Fibroblast of lung (primary cell): ENCODE measurements around the gene PRPS2. TPM values are rescaled to one million over a fixed set of nuclear protein-coding genes. Genes with fewer than 3 reads are reported as not detected.
A peak's percentile ranks its signal among the peaks of the same experiment; 100 is the strongest.

Experiments used
- DNase-seq, 2 donors: peaks; one replicate each; pipeline versions ENCODE4 v3.0.0 to v3.0.0-alpha.2; 2010; ENCODE audit warnings: low read depth in 2 of 2
- H2AFZ ChIP-seq: 2 replicates; pipeline ENCODE4 v1.5.1; 2012; ENCODE audit warnings: low read length, control low read depth, inconsistent platforms
- H3K27ac ChIP-seq: 2 replicates; pipeline ENCODE4 v1.5.1; 2011; ENCODE audit warnings: low read length, control low read depth; ENCODE audit not compliant: insufficient read depth
- H3K27me3 ChIP-seq: 2 replicates; pipeline ENCODE4 v1.5.1; 2011; ENCODE audit warnings: mild to moderate bottlenecking, low read length; ENCODE audit not compliant: control insufficient read depth, insufficient read depth
- H3K36me3 ChIP-seq: 2 replicates; pipeline ENCODE4 v1.5.1; 2011; ENCODE audit warnings: low read length; ENCODE audit not compliant: control insufficient read depth, insufficient read depth
- H3K4me1 ChIP-seq: 2 replicates; pipeline ENCODE4 v1.5.1; 2011; ENCODE audit warnings: low read length; ENCODE audit not compliant: control insufficient read depth, insufficient read depth; ENCODE audit errors: extremely low read depth
- H3K4me2 ChIP-seq: 2 replicates; pipeline ENCODE4 v1.5.1; 2011; ENCODE audit warnings: low read length, control low read depth; ENCODE audit not compliant: insufficient read depth; ENCODE audit errors: extremely low read depth
- H3K4me3 ChIP-seq, 4 experiments: fragments of 200-600 bp in 1 of 4; sonication (generic) in 1 of 4; replicated peaks in 1 of 4; 2 replicates each; pipeline ENCODE4 v1.5.1; 2011 to 2016; ENCODE audit warnings: low read length in 4 of 4, low read depth in 3 of 4, mild to moderate bottlenecking in 3 of 4, control low read depth in 2 of 4, inconsistent platforms in 1 of 4, mixed read lengths in 1 of 4; ENCODE audit not compliant: insufficient read depth in 1 of 4; ENCODE audit errors: control extremely low read depth in 1 of 4
- H3K79me2 ChIP-seq: 2 replicates; pipeline ENCODE4 v1.5.1; 2012; ENCODE audit warnings: mild to moderate bottlenecking, low read length, inconsistent platforms; ENCODE audit not compliant: control insufficient read depth, insufficient read depth
- H3K9ac ChIP-seq: 2 replicates; pipeline ENCODE4 v1.5.1; 2011; ENCODE audit warnings: mild to moderate bottlenecking, low read length, control low read depth; ENCODE audit not compliant: insufficient read depth
- H3K9me3 ChIP-seq: 2 replicates; pipeline ENCODE4 v1.5.1; 2012; ENCODE audit warnings: low read depth, low read length; ENCODE audit not compliant: control insufficient read depth, insufficient read depth
- H4K20me1 ChIP-seq: 2 replicates; pipeline ENCODE4 v1.5.1; 2011; ENCODE audit warnings: low read length; ENCODE audit not compliant: control insufficient read depth, insufficient read depth; ENCODE audit errors: extremely low read depth
- EZH2 ChIP-seq: IDR thresholded peaks from 2 replicates; pipeline ENCODE4 v1.5.1; 2012; ENCODE audit warnings: low read length, control low read depth, mild to moderate bottlenecking; ENCODE audit errors: missing control alignments
- polyA plus RNA-seq, 2 donors: library from polyadenylated mRNA; depleted of rRNA in 1 of 2; stranded (reverse) in 1 of 2; unstranded in 1 of 2; fragments of >200 nt; gene quantifications; 2 replicates each; pipeline ENCODE4 v1.2.1, GENCODE V29; 2011 to 2012; ENCODE audit warnings: missing spikeins in 1 of 2
- total RNA-seq: library from RNA; depleted of rRNA; stranded (reverse); fragments of >200 nt; gene quantifications from 2 replicates; pipeline ENCODE4 v1.2.1, GENCODE V29; 2014
- TF ChIP-seq, protein P1 (sequence below), 2 donors: IDR thresholded peaks in 1 of 2; conservative IDR thresholded peaks in 1 of 2; 1 replicate in 1 of 2; 2 replicates in 1 of 2; pipeline ENCODE4 v1.5.1; 2011 to 2012; ENCODE audit warnings: low read length in 2 of 2, control low read depth in 1 of 2, inconsistent platforms in 1 of 2, low read depth in 1 of 2, mild to moderate bottlenecking in 1 of 2

Gene PRPS2
- total and polyA plus RNA-seq, 2 donors (not counting 1 experiment from before 2014, with no cell fraction given) = 13.6 to 25.3 TPM

DNA sequence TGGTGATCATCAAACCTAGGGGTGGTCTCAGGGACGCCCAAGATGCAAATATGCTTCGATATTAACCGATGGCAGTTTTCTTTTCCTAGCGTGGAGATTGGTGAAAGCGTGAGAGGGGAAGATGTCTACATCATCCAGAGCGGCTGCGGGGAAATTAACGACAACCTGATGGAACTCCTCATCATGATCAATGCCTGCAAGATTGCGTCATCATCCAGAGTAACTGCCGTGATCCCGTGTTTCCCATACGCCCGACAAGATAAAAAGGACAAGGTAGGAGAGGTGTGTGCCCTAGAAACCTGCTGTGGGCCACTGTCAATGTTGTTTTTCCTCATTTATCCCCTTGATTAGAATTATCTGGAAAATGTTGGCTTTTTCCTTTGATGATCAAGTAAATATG lies 7.9 kb downstream of the PRPS2 start:
- no peaks in the 10 kb centered on the region for H3K4me1 ChIP-seq
- H3K27me3 ChIP-seq = no peaks in the 10 kb centered on the region
- no peak for DNase-seq
- H3K27ac ChIP-seq = no peak overlapping the region
- H3K9ac ChIP-seq = no peak overlapping the region
- no peak overlapping the region for H2AFZ ChIP-seq
- H3K4me3 ChIP-seq = no peak overlapping the region
- H3K4me2 ChIP-seq = no peak overlapping the region
- no peaks in the 10 kb centered on the region for H3K9me3 ChIP-seq
- H4K20me1 ChIP-seq = no peaks in the 10 kb centered on the region
- no peaks in the 10 kb centered on the region for H3K79me2 ChIP-seq
- no peaks in the 10 kb centered on the region for H3K36me3 ChIP-seq
- TF ChIP-seq EZH2 = no peak
- TF ChIP-seq, protein P1, sequence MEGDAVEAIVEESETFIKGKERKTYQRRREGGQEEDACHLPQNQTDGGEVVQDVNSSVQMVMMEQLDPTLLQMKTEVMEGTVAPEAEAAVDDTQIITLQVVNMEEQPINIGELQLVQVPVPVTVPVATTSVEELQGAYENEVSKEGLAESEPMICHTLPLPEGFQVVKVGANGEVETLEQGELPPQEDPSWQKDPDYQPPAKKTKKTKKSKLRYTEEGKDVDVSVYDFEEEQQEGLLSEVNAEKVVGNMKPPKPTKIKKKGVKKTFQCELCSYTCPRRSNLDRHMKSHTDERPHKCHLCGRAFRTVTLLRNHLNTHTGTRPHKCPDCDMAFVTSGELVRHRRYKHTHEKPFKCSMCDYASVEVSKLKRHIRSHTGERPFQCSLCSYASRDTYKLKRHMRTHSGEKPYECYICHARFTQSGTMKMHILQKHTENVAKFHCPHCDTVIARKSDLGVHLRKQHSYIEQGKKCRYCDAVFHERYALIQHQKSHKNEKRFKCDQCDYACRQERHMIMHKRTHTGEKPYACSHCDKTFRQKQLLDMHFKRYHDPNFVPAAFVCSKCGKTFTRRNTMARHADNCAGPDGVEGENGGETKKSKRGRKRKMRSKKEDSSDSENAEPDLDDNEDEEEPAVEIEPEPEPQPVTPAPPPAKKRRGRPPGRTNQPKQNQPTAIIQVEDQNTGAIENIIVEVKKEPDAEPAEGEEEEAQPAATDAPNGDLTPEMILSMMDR (conservative IDR thresholded peaks at IDR 0.05 in 1 of 2, IDR thresholded peaks at IDR 0.05 in 1 of 2; ENCODE audit: low read depth in 1 of 2, low read length in 2 of 2) = no peak

DNA sequence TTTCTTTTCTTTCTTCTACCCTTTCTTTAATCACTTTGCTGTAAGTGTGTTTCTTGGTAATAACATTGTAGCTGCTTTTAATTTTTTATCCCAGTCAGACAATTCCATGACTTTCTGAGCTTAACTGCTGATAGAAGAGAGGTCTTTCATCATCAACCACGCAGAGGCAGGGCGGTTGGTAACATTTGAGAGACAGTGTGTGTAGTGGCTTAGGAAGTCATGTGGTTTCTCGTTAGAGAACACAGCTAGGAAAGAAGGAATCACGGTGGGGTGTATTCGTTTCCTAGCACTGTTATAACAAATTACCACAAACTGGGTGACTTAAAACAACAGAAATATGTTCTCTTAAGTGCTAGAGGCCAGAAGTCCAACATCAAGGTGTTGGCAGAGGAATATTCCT lies 11.5 kb downstream of the PRPS2 start:
- Histone ChIP-seq H3K4me1 (no peaks in the 10 kb centered on the region), H3K9ac (no peak overlapping the region), H3K27ac (no peak overlapping the region), H3K4me3 (no peak overlapping the region), H3K36me3 (peaks cover 2% of the 10 kb centered on the region), H3K79me2 (no peaks in the 10 kb centered on the region), H3K9me3 (no peaks in the 10 kb centered on the region), H3K4me2 (no peak overlapping the region), H2AFZ (no peak overlapping the region), H3K27me3 (no peaks in the 10 kb centered on the region), H4K20me1 (no peaks in the 10 kb centered on the region)
- no peak for DNase-seq
- TF ChIP-seq, protein P1 (conservative IDR thresholded peaks at IDR 0.05 in 1 of 2, IDR thresholded peaks at IDR 0.05 in 1 of 2; ENCODE audit: low read depth in 1 of 2, low read length in 2 of 2) = no peak
- TF ChIP-seq EZH2 = no peak

DNA sequence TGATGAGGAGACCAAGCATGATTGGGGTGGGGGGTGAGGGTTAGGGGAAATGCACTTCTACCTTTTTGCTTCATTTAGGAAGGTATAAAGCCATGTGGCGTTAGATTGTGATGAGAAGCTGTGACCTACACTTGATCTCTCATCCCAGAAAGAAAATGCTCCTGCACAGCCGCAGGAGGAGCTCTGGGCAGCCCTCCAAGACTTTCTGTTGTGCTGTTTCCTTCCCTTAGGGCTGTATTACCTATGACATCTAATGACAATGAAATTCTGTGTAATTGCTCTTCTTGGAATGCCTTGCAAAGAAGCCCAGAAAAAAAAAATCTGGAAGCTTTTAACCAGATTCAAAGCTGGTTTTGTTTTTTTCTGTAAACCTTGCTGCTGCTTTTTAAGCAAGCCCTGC lies 13.4 kb downstream of the PRPS2 start:
- Histone ChIP-seq H3K9me3 (no peaks in the 10 kb centered on the region), H3K27ac (no peak overlapping the region), H4K20me1 (no peaks in the 10 kb centered on the region), H3K4me3 (no peak overlapping the region), H2AFZ (no peak overlapping the region), H3K4me2 (no peak overlapping the region), H3K36me3 (peaks cover 2% of the 10 kb centered on the region), H3K4me1 (no peaks in the 10 kb centered on the region), H3K27me3 (no peaks in the 10 kb centered on the region), H3K79me2 (no peaks in the 10 kb centered on the region), H3K9ac (no peak overlapping the region)
- peak in 1 of 2 donors; percentile 1 for DNase-seq
- TF ChIP-seq, protein P1 (conservative IDR thresholded peaks at IDR 0.05 in 1 of 2, IDR thresholded peaks at IDR 0.05 in 1 of 2; ENCODE audit: low read depth in 1 of 2, low read length in 2 of 2) = no peak
- no peak for TF ChIP-seq EZH2
